ENCODE results near the gene LDHB.

GRCh38 chr12:21683115-21683514 lies 25.5 kb upstream of the LDHB start:
- TF ChIP-seq CTCF (IDR thresholded peaks at IDR 0.05; ENCODE audit: insufficient read depth, low read depth, low read length) (no peak), EZH2 (IDR thresholded peaks at IDR 0.05; ENCODE audit: insufficient read depth, low read length) (no peak)

Data from astrocyte (in vitro differentiated cells and primary cell).